GM23338 (cell line): Measurements from ENCODE around the gene KCNMA1.

Experiments
- CREB1 ChIP-seq: fragments of 250-450 bp; sonication (Bioruptor Pico); IDR thresholded peaks from 2 replicates; pipeline ENCODE4 v1.5.0; 2020; ENCODE audit warnings: low read depth, mild to moderate bottlenecking, moderate library complexity
- EZH2 ChIP-seq: fragments of 200-600 bp; sonication (generic); IDR thresholded peaks from one replicate; pipeline ENCODE4 v1.8.0; 2017; ENCODE audit warnings: antibody characterized with exemption, mild to moderate bottlenecking, low read depth; ENCODE audit not compliant: unreplicated experiment
- EZH2phosphoT487 ChIP-seq: fragments of 200-600 bp; sonication (generic); IDR thresholded peaks from one replicate; pipeline ENCODE4 v1.8.1; 2018; ENCODE audit warnings: antibody characterized with exemption; ENCODE audit not compliant: unreplicated experiment
- POLR2AphosphoS5 ChIP-seq: IDR thresholded peaks from 2 replicates; pipeline ENCODE4 v1.6.1; 2016; ENCODE audit warnings: antibody characterized with exemption, low read depth
- STAT1 ChIP-seq: IDR thresholded peaks from one replicate; pipeline ENCODE4 v1.6.1; 2016; ENCODE audit warnings: antibody characterized with exemption; ENCODE audit not compliant: unreplicated experiment
- TF ChIP-seq, protein P1 (sequence below), 2 experiments: fragments of 200-600 bp in 1 of 2; sonication (generic) in 1 of 2; conservative IDR thresholded peaks; 2 replicates each; pipeline versions ENCODE4 v1.5.1 to v1.6.1; 2016 to 2017; ENCODE audit warnings: antibody characterized with exemption in 2 of 2, low read depth in 2 of 2, mild to moderate bottlenecking in 2 of 2, moderate library complexity in 1 of 2
- TF ChIP-seq, protein P2 (sequence below): IDR thresholded peaks from one replicate; pipeline ENCODE4 v1.6.1; 2018; ENCODE audit warnings: antibody characterized with exemption; ENCODE audit not compliant: unreplicated experiment

GRCh38 chr10:77104459-77104980, 533.1 kb downstream of the KCNMA1 start:
- TF ChIP-seq, protein P1, sequence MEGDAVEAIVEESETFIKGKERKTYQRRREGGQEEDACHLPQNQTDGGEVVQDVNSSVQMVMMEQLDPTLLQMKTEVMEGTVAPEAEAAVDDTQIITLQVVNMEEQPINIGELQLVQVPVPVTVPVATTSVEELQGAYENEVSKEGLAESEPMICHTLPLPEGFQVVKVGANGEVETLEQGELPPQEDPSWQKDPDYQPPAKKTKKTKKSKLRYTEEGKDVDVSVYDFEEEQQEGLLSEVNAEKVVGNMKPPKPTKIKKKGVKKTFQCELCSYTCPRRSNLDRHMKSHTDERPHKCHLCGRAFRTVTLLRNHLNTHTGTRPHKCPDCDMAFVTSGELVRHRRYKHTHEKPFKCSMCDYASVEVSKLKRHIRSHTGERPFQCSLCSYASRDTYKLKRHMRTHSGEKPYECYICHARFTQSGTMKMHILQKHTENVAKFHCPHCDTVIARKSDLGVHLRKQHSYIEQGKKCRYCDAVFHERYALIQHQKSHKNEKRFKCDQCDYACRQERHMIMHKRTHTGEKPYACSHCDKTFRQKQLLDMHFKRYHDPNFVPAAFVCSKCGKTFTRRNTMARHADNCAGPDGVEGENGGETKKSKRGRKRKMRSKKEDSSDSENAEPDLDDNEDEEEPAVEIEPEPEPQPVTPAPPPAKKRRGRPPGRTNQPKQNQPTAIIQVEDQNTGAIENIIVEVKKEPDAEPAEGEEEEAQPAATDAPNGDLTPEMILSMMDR (conservative IDR thresholded peaks at IDR 0.05; ENCODE audit: low read depth in 2 of 2): no peak
- TF ChIP-seq EZH2phosphoT487 (no peak), CREB1 (CRISPR knock-in tag) (no peak), EZH2 (no peak), POLR2AphosphoS5 (no peak), STAT1 (no peak)
- TF ChIP-seq, protein P2, sequence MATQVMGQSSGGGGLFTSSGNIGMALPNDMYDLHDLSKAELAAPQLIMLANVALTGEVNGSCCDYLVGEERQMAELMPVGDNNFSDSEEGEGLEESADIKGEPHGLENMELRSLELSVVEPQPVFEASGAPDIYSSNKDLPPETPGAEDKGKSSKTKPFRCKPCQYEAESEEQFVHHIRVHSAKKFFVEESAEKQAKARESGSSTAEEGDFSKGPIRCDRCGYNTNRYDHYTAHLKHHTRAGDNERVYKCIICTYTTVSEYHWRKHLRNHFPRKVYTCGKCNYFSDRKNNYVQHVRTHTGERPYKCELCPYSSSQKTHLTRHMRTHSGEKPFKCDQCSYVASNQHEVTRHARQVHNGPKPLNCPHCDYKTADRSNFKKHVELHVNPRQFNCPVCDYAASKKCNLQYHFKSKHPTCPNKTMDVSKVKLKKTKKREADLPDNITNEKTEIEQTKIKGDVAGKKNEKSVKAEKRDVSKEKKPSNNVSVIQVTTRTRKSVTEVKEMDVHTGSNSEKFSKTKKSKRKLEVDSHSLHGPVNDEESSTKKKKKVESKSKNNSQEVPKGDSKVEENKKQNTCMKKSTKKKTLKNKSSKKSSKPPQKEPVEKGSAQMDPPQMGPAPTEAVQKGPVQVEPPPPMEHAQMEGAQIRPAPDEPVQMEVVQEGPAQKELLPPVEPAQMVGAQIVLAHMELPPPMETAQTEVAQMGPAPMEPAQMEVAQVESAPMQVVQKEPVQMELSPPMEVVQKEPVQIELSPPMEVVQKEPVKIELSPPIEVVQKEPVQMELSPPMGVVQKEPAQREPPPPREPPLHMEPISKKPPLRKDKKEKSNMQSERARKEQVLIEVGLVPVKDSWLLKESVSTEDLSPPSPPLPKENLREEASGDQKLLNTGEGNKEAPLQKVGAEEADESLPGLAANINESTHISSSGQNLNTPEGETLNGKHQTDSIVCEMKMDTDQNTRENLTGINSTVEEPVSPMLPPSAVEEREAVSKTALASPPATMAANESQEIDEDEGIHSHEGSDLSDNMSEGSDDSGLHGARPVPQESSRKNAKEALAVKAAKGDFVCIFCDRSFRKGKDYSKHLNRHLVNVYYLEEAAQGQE: no peak
